Ureter (tissue), 1 donor: Measurements from ENCODE around the gene PEX3. TPM values are rescaled to one million over a fixed set of nuclear protein-coding genes. Genes with fewer than 3 reads are reported as not detected.
A peak's percentile ranks its signal among the peaks of the same experiment; 100 is the strongest.

Experiments
- DNase-seq: peaks from one replicate; pipeline ENCODE4 v3.0.0-alpha.2; 2020; ENCODE audit warnings: low spot score
- total RNA-seq: library from RNA; stranded (reverse); gene quantifications from one replicate; pipeline ENCODE4 v1.2.4, GENCODE V29; 2023
- donor health status: DM: yes; HTN: yes; CAD: no.

The PEX3 gene, protein sequence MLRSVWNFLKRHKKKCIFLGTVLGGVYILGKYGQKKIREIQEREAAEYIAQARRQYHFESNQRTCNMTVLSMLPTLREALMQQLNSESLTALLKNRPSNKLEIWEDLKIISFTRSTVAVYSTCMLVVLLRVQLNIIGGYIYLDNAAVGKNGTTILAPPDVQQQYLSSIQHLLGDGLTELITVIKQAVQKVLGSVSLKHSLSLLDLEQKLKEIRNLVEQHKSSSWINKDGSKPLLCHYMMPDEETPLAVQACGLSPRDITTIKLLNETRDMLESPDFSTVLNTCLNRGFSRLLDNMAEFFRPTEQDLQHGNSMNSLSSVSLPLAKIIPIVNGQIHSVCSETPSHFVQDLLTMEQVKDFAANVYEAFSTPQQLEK
- total RNA-seq, result 35.7 TPM

DNA sequence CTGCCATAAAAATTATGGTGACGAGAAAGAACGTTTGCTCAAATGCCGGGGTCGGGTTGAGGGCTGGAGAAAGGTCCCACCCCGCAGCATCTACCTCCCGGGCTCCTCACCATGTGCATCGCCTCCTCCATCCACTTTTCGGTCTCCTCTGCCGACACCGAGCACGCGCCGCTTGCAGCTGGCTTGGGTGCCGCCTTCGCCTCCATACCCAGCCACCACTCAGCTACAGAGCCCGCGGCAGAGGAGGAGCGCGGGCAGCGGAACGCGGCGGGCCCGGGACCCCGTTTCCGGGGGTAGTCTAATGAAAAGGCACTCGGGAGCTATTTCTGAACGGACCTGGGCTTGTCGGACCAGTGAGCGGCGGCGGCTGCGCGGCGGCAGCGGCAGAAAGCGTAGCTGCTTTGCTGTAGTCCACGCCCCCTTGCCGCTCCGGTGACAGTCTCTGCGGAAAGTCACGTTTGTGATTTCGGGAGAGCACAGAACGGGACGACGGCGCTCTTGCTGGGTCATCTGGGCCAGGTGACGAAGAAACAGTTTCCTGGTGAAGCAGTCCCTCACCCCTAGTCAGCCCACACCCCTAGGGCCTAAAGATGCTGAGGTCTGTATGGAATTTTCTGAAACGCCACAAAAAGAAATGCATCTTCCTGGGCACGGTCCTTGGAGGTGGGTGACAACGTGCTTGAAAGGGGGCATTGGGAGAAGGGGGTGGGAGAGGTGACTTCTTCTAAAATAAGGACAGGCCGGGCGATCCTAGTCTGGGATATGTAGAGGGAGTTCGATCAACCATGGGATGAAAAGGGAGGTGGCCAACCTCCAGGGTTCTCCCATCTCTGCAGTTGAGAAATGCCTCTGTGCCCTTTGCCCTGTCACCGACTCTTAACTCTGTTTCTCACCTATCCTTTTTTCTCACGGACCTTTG is at the start of gene PEX3, which contains the start of gene ADAT2:
PEX3 (plus strand) TSS at position 353 of the 919 bp plus-strand sequence; CDS start at position 591, 238 bp downstream.
ADAT2 (minus strand) TSS at position 243 of the 919 bp plus-strand sequence; CDS start at position 206, 37 bp downstream.
- DNase-seq, result peak; percentile 93

- DNase-seq, result no peak
Measured at GRCh38 chr6:143401068-143401446, 49.5 kb upstream of the PEX3 start.

DNA sequence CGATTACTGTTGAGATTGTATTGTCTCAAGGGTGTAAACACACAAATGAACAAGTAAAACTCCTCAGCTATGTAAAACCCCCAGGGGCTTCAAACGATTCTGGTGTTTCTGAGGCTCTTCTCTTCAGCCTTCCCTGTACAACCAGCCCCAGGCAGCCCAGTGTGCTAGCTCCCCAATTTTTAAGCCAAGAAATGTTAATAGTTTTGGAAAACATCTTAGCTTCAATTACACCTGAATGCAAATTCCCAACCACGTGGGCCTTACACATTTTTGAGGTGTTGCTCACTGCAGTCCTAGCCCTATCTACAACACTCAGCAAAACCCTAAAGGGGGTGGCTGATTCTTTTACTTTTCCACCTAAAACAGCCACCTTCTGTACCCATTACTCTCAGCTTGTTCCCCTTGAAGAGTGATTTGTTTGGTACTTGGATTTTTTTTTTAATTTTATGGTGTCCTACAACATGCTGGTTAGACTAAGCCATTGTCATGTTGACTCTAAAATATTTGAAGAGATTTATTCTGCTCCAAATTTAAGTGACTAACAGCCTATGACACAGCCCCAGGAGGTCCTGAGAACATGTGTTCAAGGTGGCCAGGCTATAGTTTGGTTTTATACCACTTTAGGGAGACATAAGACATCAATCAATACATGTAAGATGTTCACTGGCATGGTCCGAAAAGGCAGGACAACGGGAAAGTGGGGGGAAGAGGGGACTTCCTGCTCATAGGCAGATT is 48.8 kb upstream of the PEX3 start:
- no peak for DNase-seq

GRCh38 chr6:143402721-143403336 is 47.8 kb upstream of the PEX3 start:
- no peak for DNase-seq

DNA sequence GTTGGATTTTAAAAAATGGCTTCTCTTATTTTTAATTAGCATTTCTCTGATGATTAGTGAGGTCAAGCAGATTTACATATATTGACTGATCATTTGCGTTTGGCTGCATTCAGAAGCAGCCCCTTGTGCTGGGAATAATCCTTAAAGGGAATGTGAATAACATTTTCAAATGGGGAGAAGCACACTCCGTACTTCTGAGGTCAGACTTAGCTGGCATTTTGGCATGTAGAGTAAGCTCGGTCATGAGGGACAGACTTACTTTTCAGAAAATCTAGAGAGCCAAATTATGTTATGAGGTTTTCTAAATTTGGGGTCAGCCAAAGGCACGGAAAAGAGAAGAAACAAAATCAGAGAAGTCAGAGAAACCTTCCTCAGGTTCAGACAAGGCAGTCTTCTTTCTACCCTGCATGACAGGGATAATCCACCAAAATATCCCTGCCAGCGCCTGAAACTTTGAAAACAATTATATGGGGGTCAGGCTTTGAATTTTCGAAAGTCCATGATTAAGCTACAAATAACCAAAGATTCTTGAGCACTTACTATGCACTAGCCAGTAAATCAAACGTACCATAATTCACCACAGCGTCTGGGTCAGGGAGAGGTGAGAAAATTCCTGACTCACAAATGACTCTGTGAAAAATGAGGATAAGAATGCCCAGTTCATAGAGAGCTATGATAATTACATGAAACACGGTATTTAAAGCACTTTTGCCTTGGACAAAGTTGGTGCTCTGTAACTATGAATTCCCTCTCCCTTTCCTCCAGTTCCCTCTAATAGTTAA is 45.0 kb upstream of the PEX3 start:
- DNase-seq, result no peak

GRCh38 chr6:143406673-143407072 is 43.9 kb upstream of the PEX3 start:
- no peak for DNase-seq

DNA sequence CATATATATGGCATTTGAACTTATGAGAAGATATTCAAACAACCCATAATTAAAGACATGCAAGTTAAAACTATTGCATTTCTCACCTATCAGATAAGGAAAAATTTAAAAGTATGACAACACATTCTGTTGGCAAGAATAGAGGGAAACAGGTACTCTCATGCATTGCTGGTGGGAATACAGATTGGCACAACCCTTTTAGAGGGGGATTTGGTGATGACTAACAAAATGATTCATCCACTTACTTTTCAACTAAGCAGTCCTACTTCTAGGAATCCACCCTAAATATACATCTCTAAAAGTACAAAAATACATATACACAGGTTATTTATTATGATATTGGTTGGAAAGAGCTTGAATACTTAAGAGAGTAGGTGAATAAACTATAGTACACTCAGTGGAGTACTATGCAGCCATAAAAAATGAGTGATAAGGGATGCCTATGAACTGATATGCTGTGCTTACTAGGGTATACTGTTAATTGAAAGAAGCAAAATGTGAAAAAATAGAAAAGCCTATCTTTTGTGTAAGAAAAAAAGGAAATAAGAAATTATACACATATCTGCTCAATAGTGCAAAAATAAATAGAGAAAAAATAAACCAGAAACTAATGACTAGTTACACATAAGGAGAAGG is 42.3 kb upstream of the PEX3 start:
- no peak for DNase-seq

- no peak for DNase-seq
Measured at GRCh38 chr6:143408787-143409162, 41.8 kb upstream of the PEX3 start.

DNA sequence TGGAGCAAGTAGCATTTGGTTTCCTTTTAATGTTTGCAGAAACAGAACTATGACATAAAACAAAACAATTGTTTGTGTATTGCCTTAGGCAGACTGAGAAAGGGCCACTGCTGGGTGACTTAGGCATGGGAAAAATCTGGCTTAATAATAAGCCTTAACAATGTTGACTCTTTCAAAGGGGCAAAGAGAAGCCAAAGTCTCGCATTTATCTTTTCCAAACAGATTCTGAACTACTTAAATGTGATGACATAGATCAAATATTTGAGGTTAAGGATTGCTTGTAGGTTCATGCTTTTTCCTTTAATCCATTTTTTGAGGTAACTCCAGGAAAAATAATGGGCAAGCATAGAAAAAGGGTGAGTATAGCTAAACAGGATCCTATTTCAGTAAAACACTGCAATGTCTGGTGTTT is 39.7 kb upstream of the PEX3 start:
- DNase-seq, result no peak

- DNase-seq, result no peak
Measured at GRCh38 chr6:143414769-143415168, 35.8 kb upstream of the PEX3 start.

GRCh38 chr6:143419526-143419925 is 31.1 kb upstream of the PEX3 start:
- DNase-seq, result no peak

DNA sequence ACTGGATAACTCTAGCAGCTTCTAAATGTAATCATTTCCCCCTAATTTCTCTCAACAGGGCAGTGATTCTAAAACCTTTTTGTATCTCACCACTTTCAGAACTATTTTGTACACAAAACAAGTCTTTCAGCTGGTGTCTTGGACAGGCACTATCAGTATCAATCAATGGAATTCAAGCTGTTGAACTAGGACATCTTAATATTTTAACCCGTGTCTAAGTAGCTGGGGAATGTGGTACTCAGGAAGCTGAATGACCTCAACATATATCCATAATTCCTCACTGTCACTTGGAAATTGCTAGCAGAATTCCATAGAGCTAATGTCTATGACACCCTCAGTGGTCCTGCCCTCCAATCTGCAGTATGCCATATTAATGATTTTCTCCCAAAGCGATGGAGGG is 24.6 kb upstream of the PEX3 start:
- no peak for DNase-seq

DNA sequence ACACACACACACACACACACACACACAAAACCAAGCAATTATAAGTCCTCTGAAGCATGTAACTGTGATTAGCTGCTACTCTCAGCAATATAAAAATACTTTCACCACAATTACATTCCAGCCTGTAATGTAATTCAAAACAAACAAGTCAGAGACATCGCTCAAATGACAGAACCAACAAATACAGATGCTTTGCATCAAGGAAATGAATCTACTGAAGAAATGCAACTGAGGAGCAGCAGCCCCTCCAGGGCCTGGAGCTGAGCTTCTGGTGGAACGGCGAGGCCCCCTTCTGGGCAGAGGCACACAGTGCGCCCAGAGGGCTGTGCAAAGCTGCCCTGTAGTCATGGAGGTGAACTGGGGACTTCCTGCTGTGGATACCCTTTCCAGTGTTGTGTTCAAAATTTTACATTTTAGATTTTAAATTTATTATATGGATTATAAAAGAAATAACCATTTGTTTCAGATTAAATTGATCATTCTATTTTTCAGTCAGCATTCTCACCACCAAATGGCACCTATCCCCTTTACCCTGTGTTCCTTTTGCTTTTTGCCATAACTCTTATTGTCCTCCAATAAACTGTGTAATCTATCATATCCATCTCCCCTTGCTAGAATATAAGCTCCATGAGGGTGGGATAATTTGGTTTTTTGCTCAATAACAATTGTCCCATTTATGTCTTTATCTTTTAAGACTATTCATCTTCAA is 23.3 kb upstream of the PEX3 start:
- peak; percentile 64 for DNase-seq

- DNase-seq, result no peak
Measured at GRCh38 chr6:143429970-143430369, 20.6 kb upstream of the PEX3 start.

DNA sequence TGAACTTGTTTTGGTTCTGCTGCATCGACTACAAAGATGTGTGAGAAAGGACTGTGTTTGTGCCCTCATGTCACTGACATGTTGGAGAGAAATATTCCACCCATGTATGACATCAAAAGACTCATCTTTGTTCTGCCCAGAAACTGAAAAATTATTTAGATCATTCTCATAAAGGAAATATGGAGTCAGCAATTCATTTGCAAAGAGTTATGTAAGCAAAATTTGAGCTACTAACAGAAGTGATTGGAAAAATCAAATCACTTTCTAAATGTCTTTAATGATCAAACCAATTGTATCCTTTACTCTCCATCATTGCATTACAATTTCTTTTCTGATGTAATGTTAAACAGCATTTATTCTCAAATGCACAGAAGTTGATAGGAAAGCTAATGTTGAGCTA is 19.4 kb upstream of the PEX3 start:
- DNase-seq, result no peak

DNA sequence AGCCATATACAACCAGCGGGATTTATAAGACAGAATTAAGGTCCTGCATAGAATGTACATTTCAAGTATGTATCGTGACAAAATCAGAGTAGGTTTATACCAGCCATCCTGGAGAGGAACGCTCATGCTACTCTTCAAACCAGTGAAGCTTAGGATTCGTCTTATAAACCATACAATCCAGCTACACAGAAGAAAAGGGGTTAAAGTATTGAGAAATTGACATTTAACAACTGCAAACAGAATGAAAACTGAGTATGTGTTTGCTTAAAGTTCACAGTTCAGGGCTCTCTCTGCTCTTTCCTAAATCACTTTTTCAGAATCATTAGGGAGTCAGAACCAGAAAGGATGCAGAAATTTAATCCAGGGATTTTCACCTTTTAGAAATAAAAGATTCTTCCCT is 18.0 kb upstream of the PEX3 start:
- DNase-seq, result no peak

DNA sequence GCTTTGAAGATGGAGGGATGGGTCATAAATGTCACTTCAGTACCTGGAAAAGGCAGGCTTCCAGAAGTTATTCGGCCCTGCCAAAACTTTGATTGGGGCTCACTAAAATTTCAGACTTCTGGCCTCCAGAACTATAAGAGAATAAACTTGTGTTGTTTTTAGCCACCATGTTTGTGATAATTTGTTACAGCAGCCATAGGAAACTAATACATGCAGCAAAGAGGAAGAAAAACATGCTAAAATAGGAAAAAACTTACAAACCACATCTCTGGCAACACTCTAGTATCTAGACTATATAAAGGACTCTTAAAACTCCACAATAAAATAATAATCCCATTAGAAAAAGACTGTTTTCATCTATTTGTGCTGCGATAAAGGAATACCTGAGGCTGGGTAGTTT is 9.6 kb upstream of the PEX3 start:
- no peak for DNase-seq

- DNase-seq, result no peak
Measured at GRCh38 chr6:143441680-143442545, 8.7 kb upstream of the PEX3 start.

GRCh38 chr6:143443096-143443495 is 7.5 kb upstream of the PEX3 start:
- no peak for DNase-seq
